K562 (cell line): ENCODE data around the gene ZNF862. TPM values are rescaled to one million over a fixed set of nuclear protein-coding genes. Genes with fewer than 3 reads are reported as not detected.
A peak's percentile ranks its signal among the peaks of the same experiment; 100 is the strongest.

Experiments used
- ATAC-seq: fragments of 200-7000 bp; cut with Tn5 transposase; 3 replicates; pipeline ENCODE4 v1.9.1; 2020; ENCODE audit warnings: moderate library complexity
- BruUV-seq: library from RNA; stranded (reverse); fragments of 400-500 nt; replicated peaks from 2 replicates; lab custom pipeline; 2021; lab: Mats Ljungman, UMichigan
- CTCF ChIA-PET: fragments of 300-600 bp; formaldehyde crosslinking; extraction: SDS; loops from one replicate; lab custom pipeline; 2021; ENCODE audit warnings: low intra/inter-chr PET ratio; lab: Yijun Ruan, JAX
- POLR2A ChIA-PET: fragments of 300-600, 350-650 bp; sonication (Branson Sonifier 250); formaldehyde crosslinking; extraction: SDS; loops from one replicate; lab custom pipeline; 2021; ENCODE audit warnings: antibody characterized with exemption, inconsistent platforms; lab: Yijun Ruan, JAX
- DNase-seq, 4 experiments: peaks; one replicate each; pipeline versions ENCODE4 v3.0.0 to v3.0.0-alpha.2; 2011 to 2018; ENCODE audit warnings: low spot score in 3 of 4, mixed read lengths in 3 of 4; ENCODE audit errors: extremely low read depth in 1 of 4
- FAIRE-seq: peaks from 2 replicates; lab custom pipeline; 2011; peaks lifted over from hg19 to GRCh38; lab: Jason Lieb, UNC
- H2AFZ ChIP-seq: 2 replicates; pipeline ENCODE4 v1.6.0; 2011; ENCODE audit warnings: low read depth, low read length, control low read depth, inconsistent platforms
- H3K27ac ChIP-seq: fragments of 200-600 bp; 3 replicates; pipeline ENCODE4 v1.8.0; 2011; ENCODE audit warnings: low read depth, mild to moderate bottlenecking, control low read depth, inconsistent platforms, low read length, moderate library complexity, mixed read lengths; ENCODE audit errors: extremely low read depth
- H3K27me3 ChIP-seq, 2 experiments: fragments of 300-600 bp in 1 of 2; 2 replicates in 1 of 2; 3 replicates in 1 of 2; pipeline versions ENCODE4 v1.6.0 to v1.8.0; 2011; ENCODE audit warnings: inconsistent platforms in 2 of 2, low read length in 2 of 2, mild to moderate bottlenecking in 1 of 2, mixed read lengths in 1 of 2, moderate library complexity in 1 of 2; ENCODE audit not compliant: control insufficient read depth in 2 of 2, insufficient read depth in 2 of 2
- H3K36me3 ChIP-seq: fragments of 300-600 bp; 3 replicates; pipeline ENCODE4 v1.8.0; 2011; ENCODE audit warnings: mild to moderate bottlenecking, low read length, inconsistent platforms; ENCODE audit not compliant: control insufficient read depth, insufficient read depth
- H3K4me1 ChIP-seq, 2 experiments: fragments of 200-600 bp in 1 of 2; replicated peaks in 1 of 2; 2 replicates in 1 of 2; 3 replicates in 1 of 2; pipeline versions ENCODE4 v1.5.1 to v1.8.0; 2011; ENCODE audit warnings: inconsistent platforms in 2 of 2, low read length in 2 of 2, mild to moderate bottlenecking in 1 of 2, mixed read lengths in 1 of 2, moderate library complexity in 1 of 2; ENCODE audit not compliant: control insufficient read depth in 2 of 2, insufficient read depth in 2 of 2
- H3K4me2 ChIP-seq: 2 replicates; pipeline ENCODE4 v1.6.1; 2011; ENCODE audit warnings: low read length, control low read depth, inconsistent platforms, mixed read lengths; ENCODE audit not compliant: insufficient read depth
- H3K4me3 ChIP-seq: fragments of 200-600 bp; sonication (generic), shearing (Covaris generic); 2 replicates; pipeline ENCODE4 v1.5.1; 2016; ENCODE audit warnings: control low read depth, inconsistent platforms
- H3K79me2 ChIP-seq: fragments of 200-600 bp; 3 replicates; pipeline ENCODE4 v1.8.0; 2011; ENCODE audit warnings: low read length, inconsistent platforms; ENCODE audit not compliant: control insufficient read depth, insufficient read depth
- H3K9ac ChIP-seq, 2 experiments: 2 replicates each; pipeline versions ENCODE4 v1.6.0 to v1.6.1; 2011; ENCODE audit warnings: low read depth in 2 of 2, low read length in 2 of 2, control low read depth in 1 of 2, inconsistent platforms in 1 of 2, mild to moderate bottlenecking in 1 of 2, mixed read lengths in 1 of 2; ENCODE audit not compliant: insufficient read depth in 1 of 2
- H3K9me1 ChIP-seq: one replicate; pipeline ENCODE4 v1.6.0; 2011; ENCODE audit warnings: inconsistent platforms, mild to moderate bottlenecking, low read length, moderate library complexity; ENCODE audit not compliant: control insufficient read depth, insufficient read depth
- H3K9me3 ChIP-seq: replicated peaks from 2 replicates; pipeline ENCODE4 v1.5.1; 2011; ENCODE audit warnings: low read depth, low read length, inconsistent platforms; ENCODE audit not compliant: control insufficient read depth, insufficient read depth
- H4K20me1 ChIP-seq: replicated peaks from 2 replicates; pipeline ENCODE4 v1.6.1; 2011; ENCODE audit warnings: low read length, inconsistent platforms, mixed read lengths; ENCODE audit not compliant: control insufficient read depth, insufficient read depth
- CLOCK ChIP-seq: fragments of 250-450 bp; sonication (Bioruptor Pico); IDR thresholded peaks from 2 replicates; pipeline ENCODE4 v1.4.0; 2020; ENCODE audit warnings: mild to moderate bottlenecking, moderate library complexity, borderline replicate concordance
- ZNF354B ChIP-seq: fragments of 250-450 bp; sonication (Bioruptor Pico); IDR thresholded peaks from 2 replicates; pipeline ENCODE4 v1.4.0; 2020
- WGBS: fragments of 100-300 bp; shearing (Covaris generic); methylation state at CpG from one replicate; pipeline ENCODE4 v1.1.6; 2016; ENCODE audit warnings: low coverage, mixed read lengths; ENCODE audit not compliant: insufficient coverage; ENCODE audit errors: missing lambda C conversion rate; 5-methylcytosine and 5-hydroxymethylcytosine counted together
- in situ Hi-C: fragments of 300-500 bp; cut with MboI; formaldehyde crosslinking; loops from 4 replicates; pipeline ENCODE4 v1.15.0; 2018; ENCODE audit warnings: inconsistent platforms, mixed read lengths
- intact Hi-C: fragments of 100-400 bp; cut with micrococcal nuclease; formaldehyde crosslinking; loops from 2 replicates; pipeline ENCODE4 v1.14.2; 2022
- polyA plus RNA-seq, 8 experiments: library from polyadenylated mRNA; depleted of rRNA in 4 of 8; stranded (reverse) in 5 of 8; unstranded in 3 of 8; fragments of >200 nt; fragmentation: Nextera tagmentation in 2 of 8; fragmentation: Illumina TruSeq in 1 of 8; extraction: Ambion mirVana in 2 of 8; extraction: Trizol in 1 of 8; gene quantifications; 2 replicates each; pipeline versions ENCODE4 v1.2.1 to v1.2.3, GENCODE V29; 2011 to 2014; ENCODE audit warnings: inconsistent platforms in 1 of 8, missing spikeins in 1 of 8
- total RNA-seq, 7 experiments: library from RNA; depleted of rRNA in 6 of 7; stranded (reverse); fragments of >200 nt in 6 of 7; fragmentation: Illumina TruSeq in 2 of 7; extraction: Trizol in 2 of 7; gene quantifications; 2 replicates each; pipeline versions ENCODE4 v1.2.1 to v1.2.3, GENCODE V29; 2011 to 2021; ENCODE audit warnings: low replicate concordance in 1 of 7

ZNF862 gene
- total and polyA plus RNA-seq, 9 of the 15 experiments (the other 6 are each of a cell fraction or from before 2014, with no cell fraction given) = 1.1 to 3.9 (median 2.6) TPM

DNA sequence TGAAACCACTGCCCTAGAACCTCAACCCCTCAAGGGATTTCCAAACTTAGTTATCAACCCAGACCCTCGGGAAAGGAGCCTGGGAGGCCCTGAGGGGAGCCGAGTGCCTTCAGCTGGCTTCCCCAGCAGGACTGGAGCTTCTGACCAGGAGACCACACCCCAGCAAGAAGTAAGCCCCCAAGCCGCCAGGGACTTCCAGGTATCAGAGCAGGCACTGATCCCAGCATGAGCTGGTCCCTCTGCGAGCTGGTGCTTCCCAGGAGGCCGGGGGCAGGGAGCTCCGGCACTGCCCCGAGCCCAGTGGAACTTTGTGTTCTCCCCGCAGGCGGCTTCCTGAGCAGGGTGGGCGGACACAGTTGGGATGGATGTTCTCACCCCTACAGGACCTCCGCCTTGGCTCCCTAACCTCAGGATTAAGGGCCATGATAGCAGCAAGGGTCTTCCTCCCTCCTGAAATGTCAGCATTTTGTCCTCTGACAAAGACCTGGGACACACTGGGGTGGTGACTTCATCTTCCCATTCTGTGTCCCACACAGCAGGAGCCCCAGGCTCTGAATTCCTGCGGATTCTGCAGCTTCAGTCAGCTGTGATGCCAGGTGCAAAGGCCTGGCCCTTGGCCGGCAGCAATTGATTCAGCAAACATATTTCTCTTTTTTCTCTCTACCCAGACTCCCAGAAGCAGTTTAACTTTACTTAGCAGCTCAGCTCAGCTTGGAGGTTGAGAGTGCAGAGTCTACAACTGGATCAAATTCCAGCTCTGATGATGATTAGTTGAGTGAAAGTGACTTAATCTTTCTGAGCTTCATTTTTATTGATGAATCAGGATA is 47.2 kb downstream of the ZNF862 start (continued):
- TF ChIP-seq CLOCK (CRISPR knock-in tag) = no peak

GRCh38 chr7:149886018-149886415 is 47.8 kb downstream of the ZNF862 start:
- Histone ChIP-seq H3K9ac (no peak overlapping the region), H3K4me3 (no peak overlapping the region), H3K4me2 (no peak overlapping the region), H3K36me3 (no peaks in the 10 kb centered on the region), H3K27me3 (peaks cover 24 to 39% of the 10 kb centered on the region in 2 experiments), H4K20me1 (peaks cover 11% of the 10 kb centered on the region; the same call in 1 of the 2 replicates), H3K79me2 (no peaks in the 10 kb centered on the region), H3K4me1 (peaks cover 8 to 10% of the 10 kb centered on the region in 2 experiments; a peak in 4 of 5 replicates), H3K27ac (no peak overlapping the region), H3K9me1 (no peaks in the 10 kb centered on the region), H2AFZ (no peak overlapping the region), H3K9me3 (no peaks in the 10 kb centered on the region)
- intact Hi-C loops (no loop called here), in situ Hi-C loops (no loop called here)
- ATAC-seq = no peak
- POLR2A ChIA-PET = interaction anchor here (0.6 to 0.7 kb wide), 3 partner anchors 12 to 868 kb away, joined by 3 to 4 read pairs (median 3); no protein-coding TSS in a partner anchor
- no TSS peak for BruUV-seq
- WGBS = 6% methylated on average over 4 of the region's 4 CpGs
- FAIRE-seq = no peak
- CTCF ChIA-PET = no interaction called here
- no peak for TF ChIP-seq ZNF354B (CRISPR knock-in tag)
- peak in 1 of 4 experiments; percentile 1 for DNase-seq
